Ishikawa (cell line): ENCODE data around the gene BIN2.

Experiments
- CEBPB ChIP-seq: IDR thresholded peaks from 2 replicates; pipeline ENCODE4 v1.6.1; 2012
- EGR1 ChIP-seq: IDR thresholded peaks from 2 replicates; pipeline ENCODE4 v1.6.1; 2012
- EP300 ChIP-seq: IDR thresholded peaks from 2 replicates; pipeline ENCODE4 v1.6.1; 2012; ENCODE audit warnings: borderline replicate concordance
- NFIC ChIP-seq: IDR thresholded peaks from 2 replicates; pipeline ENCODE4 v1.6.1; 2012
- RAD21 ChIP-seq: IDR thresholded peaks from 2 replicates; pipeline ENCODE4 v1.6.1; 2012; ENCODE audit warnings: low read depth
- TCF12 ChIP-seq: IDR thresholded peaks from 2 replicates; pipeline ENCODE4 v1.6.1; 2012; ENCODE audit warnings: low read depth
- YY1 ChIP-seq: IDR thresholded peaks from 2 replicates; pipeline ENCODE4 v1.6.1; 2012; ENCODE audit warnings: low read depth
- ZBTB7A ChIP-seq: IDR thresholded peaks from 2 replicates; pipeline ENCODE4 v1.6.1; 2012; ENCODE audit warnings: low read depth
- TF ChIP-seq, protein P1 (sequence below): IDR thresholded peaks from 2 replicates; pipeline ENCODE4 v1.6.1; 2012
- TF ChIP-seq, protein P2 (sequence below): IDR thresholded peaks from 2 replicates; pipeline ENCODE4 v1.6.1; 2012; ENCODE audit warnings: low read depth, mild to moderate bottlenecking

DNA sequence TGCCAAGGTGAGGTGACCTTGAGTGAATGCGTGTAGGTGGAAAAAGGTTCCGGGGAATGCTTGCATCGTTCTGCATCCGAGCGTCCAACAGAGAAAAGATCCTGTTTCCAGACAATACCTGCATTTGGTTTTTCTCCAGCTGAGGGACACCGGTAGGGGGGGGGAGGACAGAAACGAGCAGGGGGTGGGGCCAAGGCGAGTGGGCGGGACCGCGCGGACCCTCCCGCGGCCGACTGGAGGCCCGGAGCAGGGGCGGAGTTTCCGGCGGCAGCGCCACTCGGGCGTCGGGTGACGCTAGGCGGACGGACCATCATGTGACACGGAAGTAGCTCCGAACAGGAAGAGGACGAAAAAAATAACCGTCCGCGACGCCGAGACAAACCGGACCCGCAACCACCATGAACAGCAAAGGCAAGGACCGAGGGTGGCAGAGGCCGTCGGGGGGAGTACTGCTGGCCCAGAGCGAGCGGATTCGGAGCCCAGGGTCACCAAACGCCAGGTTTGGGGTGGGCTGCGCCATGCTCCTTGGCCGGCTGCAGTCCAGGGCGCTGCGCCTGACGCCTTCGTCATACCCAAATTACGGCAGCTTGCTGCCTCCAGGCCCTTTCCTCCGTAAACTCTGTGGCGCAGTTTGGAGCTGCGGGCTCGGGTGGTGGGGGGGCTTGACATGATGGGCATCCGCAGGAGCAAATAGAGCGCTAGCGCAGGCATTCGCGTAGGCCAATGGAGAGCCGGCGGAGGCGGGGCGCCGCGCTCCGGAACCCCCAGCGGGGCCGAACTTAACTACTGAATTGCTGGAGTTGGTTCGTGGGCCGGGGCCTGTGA is 85.3 kb downstream of the BIN2 start, which contains the start of gene DAZAP2:
- TF ChIP-seq EP300 (peak; percentile 8; the same call in 1 of the 2 replicates), CEBPB (no peak), NFIC (0 out of 2 replicates have a peak, but pooled peaks have one; percentile 17), RAD21 (no peak; the same call in 1 of the 2 replicates), YY1 (peak; percentile 69), ZBTB7A (peak; percentile 71), TCF12 (no peak; the same call in 1 of the 2 replicates), EGR1 (0 out of 2 replicates have a peak, but pooled peaks have one; percentile 13)
- TF ChIP-seq, protein P1, sequence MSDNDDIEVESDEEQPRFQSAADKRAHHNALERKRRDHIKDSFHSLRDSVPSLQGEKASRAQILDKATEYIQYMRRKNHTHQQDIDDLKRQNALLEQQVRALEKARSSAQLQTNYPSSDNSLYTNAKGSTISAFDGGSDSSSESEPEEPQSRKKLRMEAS: peak; percentile 45
- TF ChIP-seq, protein P2, sequence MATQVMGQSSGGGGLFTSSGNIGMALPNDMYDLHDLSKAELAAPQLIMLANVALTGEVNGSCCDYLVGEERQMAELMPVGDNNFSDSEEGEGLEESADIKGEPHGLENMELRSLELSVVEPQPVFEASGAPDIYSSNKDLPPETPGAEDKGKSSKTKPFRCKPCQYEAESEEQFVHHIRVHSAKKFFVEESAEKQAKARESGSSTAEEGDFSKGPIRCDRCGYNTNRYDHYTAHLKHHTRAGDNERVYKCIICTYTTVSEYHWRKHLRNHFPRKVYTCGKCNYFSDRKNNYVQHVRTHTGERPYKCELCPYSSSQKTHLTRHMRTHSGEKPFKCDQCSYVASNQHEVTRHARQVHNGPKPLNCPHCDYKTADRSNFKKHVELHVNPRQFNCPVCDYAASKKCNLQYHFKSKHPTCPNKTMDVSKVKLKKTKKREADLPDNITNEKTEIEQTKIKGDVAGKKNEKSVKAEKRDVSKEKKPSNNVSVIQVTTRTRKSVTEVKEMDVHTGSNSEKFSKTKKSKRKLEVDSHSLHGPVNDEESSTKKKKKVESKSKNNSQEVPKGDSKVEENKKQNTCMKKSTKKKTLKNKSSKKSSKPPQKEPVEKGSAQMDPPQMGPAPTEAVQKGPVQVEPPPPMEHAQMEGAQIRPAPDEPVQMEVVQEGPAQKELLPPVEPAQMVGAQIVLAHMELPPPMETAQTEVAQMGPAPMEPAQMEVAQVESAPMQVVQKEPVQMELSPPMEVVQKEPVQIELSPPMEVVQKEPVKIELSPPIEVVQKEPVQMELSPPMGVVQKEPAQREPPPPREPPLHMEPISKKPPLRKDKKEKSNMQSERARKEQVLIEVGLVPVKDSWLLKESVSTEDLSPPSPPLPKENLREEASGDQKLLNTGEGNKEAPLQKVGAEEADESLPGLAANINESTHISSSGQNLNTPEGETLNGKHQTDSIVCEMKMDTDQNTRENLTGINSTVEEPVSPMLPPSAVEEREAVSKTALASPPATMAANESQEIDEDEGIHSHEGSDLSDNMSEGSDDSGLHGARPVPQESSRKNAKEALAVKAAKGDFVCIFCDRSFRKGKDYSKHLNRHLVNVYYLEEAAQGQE: no peak
